Upper lobe of right lung (tissue), 1 donor: ENCODE data around the gene RADIL. TPM values are rescaled to one million over a fixed set of nuclear protein-coding genes. Genes with fewer than 3 reads are reported as not detected.

ENCODE experiments used
- ATAC-seq: fragments of 200-7000 bp; cut with Tn5 transposase; one replicate; pipeline ENCODE4 v1.9.1; 2020; ENCODE audit warnings: mild to moderate bottlenecking, moderate library complexity
- DNase-seq: peaks from one replicate; pipeline ENCODE4 v3.0.0-alpha.2; 2020
- H3K27ac ChIP-seq: fragments of 200-600 bp; one replicate; pipeline ENCODE4 v1.8.0; 2022
- H3K27me3 ChIP-seq: fragments of 200-600 bp; one replicate; pipeline ENCODE4 v1.8.0; 2022; ENCODE audit warnings: mild to moderate bottlenecking
- H3K36me3 ChIP-seq: fragments of 200-600 bp; one replicate; pipeline ENCODE4 v1.8.0; 2022
- H3K4me1 ChIP-seq: fragments of 200-600 bp; one replicate; pipeline ENCODE4 v1.8.0; 2022
- H3K4me3 ChIP-seq: fragments of 200-600 bp; one replicate; pipeline ENCODE4 v1.8.0; 2022; ENCODE audit warnings: mild to moderate bottlenecking
- H3K9me3 ChIP-seq: fragments of 200-600 bp; one replicate; pipeline ENCODE4 v1.8.0; 2022
- intact Hi-C: fragments of 100-400 bp; cut with DNase I; formaldehyde crosslinking; loops from one replicate; pipeline ENCODE4 v1.11.0; 2022
- total RNA-seq: library from RNA; stranded (reverse); fragmentation: NEBNext Ultra II Directional; extraction: Animal tissue kit (Norgen Biotek cat#: 25700); gene quantifications from one replicate; pipeline ENCODE4 v1.2.1, GENCODE V29; 2021
- TF ChIP-seq, protein P1 (sequence below): fragments of 200-600 bp; IDR thresholded peaks from one replicate; pipeline ENCODE4 v1.8.0; 2022; ENCODE audit warnings: antibody characterized with exemption
- donor health status: DM: no; HTN: yes; CAD: no; lungs with severe emphysema.

The RADIL gene
- total RNA-seq, 1 donor from 2014 or later = 7.3 TPM

DNA sequence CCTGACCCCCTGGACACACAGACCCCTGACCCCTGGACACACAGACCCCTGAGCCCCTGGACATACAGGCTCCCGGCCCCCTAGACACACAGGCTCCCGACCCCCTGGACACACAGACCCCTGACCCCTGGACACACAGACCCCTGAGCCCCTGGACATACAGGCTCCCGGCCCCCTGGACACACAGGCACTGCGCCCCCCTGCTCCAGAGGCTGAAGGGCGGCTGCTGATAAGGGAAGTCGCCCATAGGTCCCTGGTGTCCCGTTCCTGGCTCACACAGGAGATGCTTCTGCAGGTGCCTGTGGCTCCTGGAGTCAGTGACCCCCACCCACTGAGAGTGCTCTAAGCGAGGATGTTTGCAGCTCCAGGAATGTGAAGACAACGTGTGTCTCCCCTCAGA, 111.8 kb downstream of the RADIL start:
- no peak overlapping the region for H3K4me3 ChIP-seq
- intact Hi-C loops = no loop called here
- H3K9me3 ChIP-seq = no peaks in the 10 kb centered on the region
- H3K4me1 ChIP-seq = peaks cover 19% of the 10 kb centered on the region
- DNase-seq (no peak), ATAC-seq (no peak)
- no peaks in the 10 kb centered on the region for H3K27me3 ChIP-seq
- H3K36me3 ChIP-seq = peaks cover 4% of the 10 kb centered on the region
- no peak overlapping the region for H3K27ac ChIP-seq
- TF ChIP-seq, protein P1, sequence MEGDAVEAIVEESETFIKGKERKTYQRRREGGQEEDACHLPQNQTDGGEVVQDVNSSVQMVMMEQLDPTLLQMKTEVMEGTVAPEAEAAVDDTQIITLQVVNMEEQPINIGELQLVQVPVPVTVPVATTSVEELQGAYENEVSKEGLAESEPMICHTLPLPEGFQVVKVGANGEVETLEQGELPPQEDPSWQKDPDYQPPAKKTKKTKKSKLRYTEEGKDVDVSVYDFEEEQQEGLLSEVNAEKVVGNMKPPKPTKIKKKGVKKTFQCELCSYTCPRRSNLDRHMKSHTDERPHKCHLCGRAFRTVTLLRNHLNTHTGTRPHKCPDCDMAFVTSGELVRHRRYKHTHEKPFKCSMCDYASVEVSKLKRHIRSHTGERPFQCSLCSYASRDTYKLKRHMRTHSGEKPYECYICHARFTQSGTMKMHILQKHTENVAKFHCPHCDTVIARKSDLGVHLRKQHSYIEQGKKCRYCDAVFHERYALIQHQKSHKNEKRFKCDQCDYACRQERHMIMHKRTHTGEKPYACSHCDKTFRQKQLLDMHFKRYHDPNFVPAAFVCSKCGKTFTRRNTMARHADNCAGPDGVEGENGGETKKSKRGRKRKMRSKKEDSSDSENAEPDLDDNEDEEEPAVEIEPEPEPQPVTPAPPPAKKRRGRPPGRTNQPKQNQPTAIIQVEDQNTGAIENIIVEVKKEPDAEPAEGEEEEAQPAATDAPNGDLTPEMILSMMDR = no peak

DNA sequence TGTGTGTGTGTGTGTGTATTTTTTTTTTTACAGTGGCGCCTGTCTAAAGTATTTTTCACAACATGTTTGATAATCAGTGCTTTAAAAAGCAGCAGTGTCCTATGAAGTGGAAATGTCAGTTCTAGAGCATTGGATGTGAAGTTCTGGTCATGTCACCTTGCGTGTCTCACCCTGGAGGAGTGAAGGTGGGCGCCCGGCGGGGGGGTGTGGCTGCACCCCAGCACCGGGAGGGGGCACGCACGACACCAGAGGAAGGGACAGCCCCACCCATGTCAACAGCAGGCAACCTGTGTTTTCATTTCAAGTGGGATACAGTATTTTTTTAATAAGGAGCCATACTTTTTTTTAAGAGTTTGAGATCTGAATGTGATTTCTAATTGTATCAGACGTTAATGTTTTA, 112.6 kb downstream of the RADIL start:
- intact Hi-C loops = no loop called here
- Histone ChIP-seq H3K27me3 (no peaks in the 10 kb centered on the region), H3K4me1 (peaks cover 12% of the 10 kb centered on the region), H3K27ac (no peak overlapping the region), H3K4me3 (no peak overlapping the region), H3K36me3 (peaks cover 6% of the 10 kb centered on the region), H3K9me3 (no peaks in the 10 kb centered on the region)
- TF ChIP-seq, protein P1 = no peak
- no peak for ATAC-seq
- DNase-seq = no peak

DNA sequence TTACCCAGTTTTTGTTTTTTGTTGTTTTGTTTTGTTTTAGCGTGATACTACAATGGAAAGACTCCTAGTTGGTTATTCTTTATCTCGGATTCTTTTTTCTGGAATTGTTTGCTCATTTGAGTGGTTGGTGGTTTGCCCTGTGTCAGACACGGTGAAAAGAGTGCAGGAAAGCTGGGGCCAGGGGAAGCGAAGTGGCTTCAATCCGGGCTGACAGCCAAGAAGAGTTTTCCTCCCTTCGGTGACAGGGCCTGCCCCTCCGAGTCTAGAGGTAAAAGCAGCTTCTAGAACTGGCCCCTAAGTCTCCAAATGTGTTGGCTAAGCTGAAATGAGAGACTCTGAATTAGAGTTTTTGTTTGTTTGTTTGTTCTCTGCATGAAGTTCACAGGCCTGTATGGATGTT, 113.8 kb downstream of the RADIL start:
- DNase-seq = no peak
- intact Hi-C loops = no loop called here
- Histone ChIP-seq H3K27me3 (no peaks in the 10 kb centered on the region), H3K36me3 (peaks cover 10% of the 10 kb centered on the region), H3K27ac (no peak overlapping the region), H3K4me1 (peaks cover 11% of the 10 kb centered on the region), H3K4me3 (no peak overlapping the region), H3K9me3 (no peaks in the 10 kb centered on the region)
- TF ChIP-seq, protein P1 = no peak
- peak; percentile 28 for ATAC-seq

DNA sequence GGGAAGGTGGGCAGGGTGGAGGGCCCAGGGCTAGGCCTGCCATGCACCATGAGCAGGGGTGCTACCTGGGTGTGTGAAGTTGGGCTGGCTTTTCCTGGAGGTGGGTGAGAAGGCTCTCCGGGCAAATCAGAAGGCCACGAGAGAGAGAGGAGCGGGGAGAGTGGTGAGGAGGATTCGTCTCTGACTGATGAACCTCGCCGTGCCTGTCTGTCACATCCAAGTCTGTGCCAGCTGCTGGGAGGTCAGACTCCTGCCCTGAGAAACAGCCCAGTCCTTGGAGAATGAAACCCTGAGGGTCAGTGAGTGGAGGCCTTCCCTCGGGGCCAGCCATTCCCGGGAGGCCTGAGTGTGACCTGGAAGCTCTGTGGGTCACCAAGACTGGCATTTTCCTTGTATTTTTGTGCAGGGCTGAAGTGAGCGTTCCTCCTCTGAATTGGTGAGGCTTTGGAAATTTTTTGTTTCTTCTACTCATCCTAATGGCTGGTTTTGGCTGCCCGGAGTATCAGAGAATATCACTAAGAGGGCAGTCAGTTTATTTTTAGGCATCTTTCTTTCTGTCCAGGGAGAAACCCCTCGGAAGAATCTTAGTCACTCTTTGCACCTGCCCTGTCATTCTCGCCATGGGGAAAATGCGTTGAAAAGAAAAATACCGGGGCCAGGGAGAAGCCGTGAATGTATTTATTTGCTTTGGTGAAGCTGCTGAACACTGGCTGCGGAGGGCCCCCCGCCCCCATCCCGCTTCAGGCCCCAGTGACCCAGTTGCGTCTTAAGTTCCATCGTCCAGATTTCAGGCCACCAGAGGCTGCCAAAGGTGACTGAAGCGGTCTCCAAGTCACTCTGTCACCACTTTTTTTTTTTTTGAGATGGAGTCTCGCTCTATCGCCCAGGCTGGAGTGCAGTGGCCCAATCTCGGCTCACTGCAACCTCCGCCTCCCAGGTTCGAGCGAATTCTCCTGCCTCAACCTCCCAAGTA, 114.6 kb downstream of the RADIL start:
- Histone ChIP-seq H3K27ac (no peak overlapping the region), H3K36me3 (peaks cover 19% of the 10 kb centered on the region), H3K4me1 (peaks cover 3% of the 10 kb centered on the region), H3K4me3 (no peak overlapping the region), H3K27me3 (no peaks in the 10 kb centered on the region), H3K9me3 (no peaks in the 10 kb centered on the region)
- intact Hi-C loops = no loop called here
- ATAC-seq (no peak), DNase-seq (no peak)
- TF ChIP-seq, protein P1 = no peak

DNA sequence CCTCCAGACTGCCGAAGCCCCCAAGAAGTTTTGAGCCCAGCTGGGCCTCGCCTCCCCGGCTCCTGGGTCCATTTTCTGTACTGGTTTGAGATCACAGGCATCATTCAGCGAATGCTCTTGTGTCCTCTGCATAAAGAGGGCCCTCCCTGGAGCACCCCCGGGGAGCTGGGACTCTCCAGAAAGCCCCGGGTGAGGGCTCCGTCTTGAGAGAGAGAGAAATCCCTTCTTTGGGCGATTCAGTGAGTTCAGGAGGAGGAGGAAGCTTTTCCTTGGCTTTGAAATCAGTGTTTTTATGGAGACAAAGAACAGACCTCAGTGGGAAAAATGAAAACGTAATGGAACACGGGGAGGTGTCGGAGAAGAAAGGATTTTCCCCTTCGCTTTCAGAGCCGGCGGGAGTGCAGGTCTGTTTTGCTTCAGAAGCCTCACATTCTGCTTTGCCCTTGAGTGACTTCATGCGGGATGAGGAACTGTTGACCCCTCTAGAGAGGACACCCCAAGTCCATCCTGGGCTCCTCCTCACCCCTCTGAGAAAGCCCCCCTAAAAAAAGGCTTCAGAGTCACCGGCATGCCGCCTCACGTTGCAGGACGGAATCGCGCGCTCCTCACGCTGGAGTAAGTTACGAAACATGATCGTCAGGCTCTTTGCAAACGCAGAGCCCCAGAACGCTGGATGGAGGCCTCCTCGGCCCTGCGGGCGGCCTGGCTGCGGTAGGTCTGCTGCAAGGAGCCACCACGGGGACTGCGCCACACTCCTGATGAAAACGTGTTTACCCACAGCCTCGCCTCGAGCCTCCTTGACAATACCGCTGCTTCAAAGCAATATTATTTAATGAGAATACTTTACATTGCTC, 116.6 kb downstream of the RADIL start:
- no peak for ATAC-seq
- H3K27me3 ChIP-seq = no peaks in the 10 kb centered on the region
- no peak overlapping the region for H3K27ac ChIP-seq
- intact Hi-C loops = no loop called here
- DNase-seq = no peak
- peaks cover 38% of the 10 kb centered on the region for H3K36me3 ChIP-seq
- no peaks in the 10 kb centered on the region for H3K9me3 ChIP-seq
- no peak overlapping the region for H3K4me3 ChIP-seq
- TF ChIP-seq, protein P1 = no peak
- H3K4me1 ChIP-seq = peaks cover 3% of the 10 kb centered on the region
